Measurements from ENCODE around the gene KLHL26.
A peak's percentile ranks its signal among the peaks of the same experiment; 100 is the strongest.

Gene KLHL26

DNA sequence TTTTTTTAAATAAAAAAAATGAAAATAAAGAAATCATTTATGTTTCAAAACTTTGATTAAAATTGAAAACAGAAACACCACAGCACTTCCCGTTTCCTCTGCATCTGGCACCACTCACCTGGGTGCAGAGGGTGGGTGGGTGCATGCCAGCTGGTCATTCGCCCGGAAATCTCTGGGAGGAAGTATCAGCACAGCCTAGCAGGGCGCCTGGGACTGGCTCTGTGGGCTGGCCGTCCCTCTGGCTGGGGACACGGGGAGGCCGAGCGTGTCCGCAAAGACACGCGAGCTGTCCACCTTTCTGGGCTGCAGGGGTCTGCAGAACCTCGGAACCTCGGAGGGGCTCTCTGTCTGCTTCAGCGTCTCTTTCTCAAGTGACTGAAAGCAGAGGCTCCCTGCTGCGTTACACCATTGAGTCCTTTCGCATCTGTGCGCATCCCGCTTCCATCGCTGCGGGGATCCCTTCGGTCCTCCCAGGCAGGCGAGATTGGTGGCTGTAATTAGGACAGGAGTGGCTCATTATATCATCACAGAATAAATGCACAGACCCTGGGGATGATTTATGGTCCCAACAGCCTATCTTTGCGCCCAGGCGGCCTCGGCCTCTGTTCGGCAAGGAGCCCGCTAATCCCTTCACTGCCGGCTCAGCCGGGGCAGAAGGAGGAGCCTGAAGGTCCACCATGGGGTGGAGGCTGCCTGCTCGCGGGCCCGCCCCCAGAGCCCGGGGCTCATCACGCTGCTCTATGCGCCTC, 63.8 kb downstream of the KLHL26 start (continued):
- TF ChIP-seq, protein P1, sequence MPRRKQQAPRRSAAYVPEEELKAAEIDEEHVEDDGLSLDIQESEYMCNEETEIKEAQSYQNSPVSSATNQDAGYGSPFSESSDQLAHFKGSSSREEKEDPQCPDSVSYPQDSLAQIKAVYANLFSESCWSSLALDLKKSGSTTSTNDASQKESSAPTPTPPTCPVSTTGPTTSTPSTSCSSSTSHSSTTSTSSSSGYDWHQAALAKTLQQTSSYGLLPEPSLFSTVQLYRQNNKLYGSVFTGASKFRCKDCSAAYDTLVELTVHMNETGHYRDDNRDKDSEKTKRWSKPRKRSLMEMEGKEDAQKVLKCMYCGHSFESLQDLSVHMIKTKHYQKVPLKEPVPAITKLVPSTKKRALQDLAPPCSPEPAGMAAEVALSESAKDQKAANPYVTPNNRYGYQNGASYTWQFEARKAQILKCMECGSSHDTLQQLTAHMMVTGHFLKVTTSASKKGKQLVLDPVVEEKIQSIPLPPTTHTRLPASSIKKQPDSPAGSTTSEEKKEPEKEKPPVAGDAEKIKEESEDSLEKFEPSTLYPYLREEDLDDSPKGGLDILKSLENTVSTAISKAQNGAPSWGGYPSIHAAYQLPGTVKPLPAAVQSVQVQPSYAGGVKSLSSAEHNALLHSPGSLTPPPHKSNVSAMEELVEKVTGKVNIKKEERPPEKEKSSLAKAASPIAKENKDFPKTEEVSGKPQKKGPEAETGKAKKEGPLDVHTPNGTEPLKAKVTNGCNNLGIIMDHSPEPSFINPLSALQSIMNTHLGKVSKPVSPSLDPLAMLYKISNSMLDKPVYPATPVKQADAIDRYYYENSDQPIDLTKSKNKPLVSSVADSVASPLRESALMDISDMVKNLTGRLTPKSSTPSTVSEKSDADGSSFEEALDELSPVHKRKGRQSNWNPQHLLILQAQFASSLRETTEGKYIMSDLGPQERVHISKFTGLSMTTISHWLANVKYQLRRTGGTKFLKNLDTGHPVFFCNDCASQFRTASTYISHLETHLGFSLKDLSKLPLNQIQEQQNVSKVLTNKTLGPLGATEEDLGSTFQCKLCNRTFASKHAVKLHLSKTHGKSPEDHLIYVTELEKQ (tag by site-specific recombination; IDR thresholded peaks at IDR 0.05; ENCODE audit: borderline replicate concordance), result peak; percentile 78
- TF ChIP-seq ZNF2 (tag by site-specific recombination; IDR thresholded peaks at IDR 0.05), result peak; percentile 57; the same call in 1 of the 2 replicates
- TF ChIP-seq, protein P2, sequence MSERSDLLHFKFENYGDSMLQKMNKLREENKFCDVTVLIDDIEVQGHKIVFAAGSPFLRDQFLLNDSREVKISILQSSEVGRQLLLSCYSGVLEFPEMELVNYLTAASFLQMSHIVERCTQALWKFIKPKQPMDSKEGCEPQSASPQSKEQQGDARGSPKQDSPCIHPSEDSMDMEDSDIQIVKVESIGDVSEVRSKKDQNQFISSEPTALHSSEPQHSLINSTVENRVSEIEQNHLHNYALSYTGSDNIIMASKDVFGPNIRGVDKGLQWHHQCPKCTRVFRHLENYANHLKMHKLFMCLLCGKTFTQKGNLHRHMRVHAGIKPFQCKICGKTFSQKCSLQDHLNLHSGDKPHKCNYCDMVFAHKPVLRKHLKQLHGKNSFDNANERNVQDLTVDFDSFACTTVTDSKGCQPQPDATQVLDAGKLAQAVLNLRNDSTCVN (tag by site-specific recombination; optimal IDR thresholded peaks at IDR 0.05), result peak; percentile 24
- TF ChIP-seq SP7 (tag by site-specific recombination; IDR thresholded peaks at IDR 0.05), result peak; percentile 98
- peak; percentile 96 for TF ChIP-seq GLIS1 (tag by site-specific recombination; IDR thresholded peaks at IDR 0.05)
- TF ChIP-seq ZIC2 (tag by site-specific recombination; IDR thresholded peaks at IDR 0.05), result peak; percentile 98
- TF ChIP-seq HOXD13 (CRISPR knock-in tag; IDR thresholded peaks at IDR 0.05; ENCODE audit: borderline replicate concordance), result no peak
- TF ChIP-seq IKZF3 (tag by site-specific recombination; IDR thresholded peaks at IDR 0.05), result peak; percentile 99
- peak; percentile 60 for TF ChIP-seq KLF8 (tag by site-specific recombination; IDR thresholded peaks at IDR 0.05)
- peak; percentile 48 for TF ChIP-seq ZNF600 (tag by site-specific recombination; IDR thresholded peaks at IDR 0.05)
- TF ChIP-seq, protein P3, sequence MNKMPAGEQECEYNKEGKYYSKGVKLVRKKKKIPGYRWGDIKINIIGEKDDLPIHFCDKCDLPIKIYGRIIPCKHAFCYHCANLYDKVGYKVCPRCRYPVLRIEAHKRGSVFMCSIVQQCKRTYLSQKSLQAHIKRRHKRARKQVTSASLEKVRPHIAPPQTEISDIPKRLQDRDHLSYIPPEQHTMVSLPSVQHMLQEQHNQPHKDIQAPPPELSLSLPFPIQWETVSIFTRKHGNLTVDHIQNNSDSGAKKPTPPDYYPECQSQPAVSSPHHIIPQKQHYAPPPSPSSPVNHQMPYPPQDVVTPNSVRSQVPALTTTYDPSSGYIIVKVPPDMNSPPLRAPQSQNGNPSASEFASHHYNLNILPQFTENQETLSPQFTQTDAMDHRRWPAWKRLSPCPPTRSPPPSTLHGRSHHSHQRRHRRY (tag by site-specific recombination; IDR thresholded peaks at IDR 0.05), result peak; percentile 83; the same call in 1 of the 2 replicates
- peak; percentile 98 for TF ChIP-seq ZNF24 (tag by site-specific recombination; IDR thresholded peaks at IDR 0.05)
- TF ChIP-seq, protein P4, sequence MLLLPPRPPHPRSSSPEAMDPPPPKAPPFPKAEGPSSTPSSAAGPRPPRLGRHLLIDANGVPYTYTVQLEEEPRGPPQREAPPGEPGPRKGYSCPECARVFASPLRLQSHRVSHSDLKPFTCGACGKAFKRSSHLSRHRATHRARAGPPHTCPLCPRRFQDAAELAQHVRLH (tag by site-specific recombination; IDR thresholded peaks at IDR 0.05), result 0 out of 2 replicates have a peak, but pooled peaks have one; percentile 25
- TF ChIP-seq, protein P5, sequence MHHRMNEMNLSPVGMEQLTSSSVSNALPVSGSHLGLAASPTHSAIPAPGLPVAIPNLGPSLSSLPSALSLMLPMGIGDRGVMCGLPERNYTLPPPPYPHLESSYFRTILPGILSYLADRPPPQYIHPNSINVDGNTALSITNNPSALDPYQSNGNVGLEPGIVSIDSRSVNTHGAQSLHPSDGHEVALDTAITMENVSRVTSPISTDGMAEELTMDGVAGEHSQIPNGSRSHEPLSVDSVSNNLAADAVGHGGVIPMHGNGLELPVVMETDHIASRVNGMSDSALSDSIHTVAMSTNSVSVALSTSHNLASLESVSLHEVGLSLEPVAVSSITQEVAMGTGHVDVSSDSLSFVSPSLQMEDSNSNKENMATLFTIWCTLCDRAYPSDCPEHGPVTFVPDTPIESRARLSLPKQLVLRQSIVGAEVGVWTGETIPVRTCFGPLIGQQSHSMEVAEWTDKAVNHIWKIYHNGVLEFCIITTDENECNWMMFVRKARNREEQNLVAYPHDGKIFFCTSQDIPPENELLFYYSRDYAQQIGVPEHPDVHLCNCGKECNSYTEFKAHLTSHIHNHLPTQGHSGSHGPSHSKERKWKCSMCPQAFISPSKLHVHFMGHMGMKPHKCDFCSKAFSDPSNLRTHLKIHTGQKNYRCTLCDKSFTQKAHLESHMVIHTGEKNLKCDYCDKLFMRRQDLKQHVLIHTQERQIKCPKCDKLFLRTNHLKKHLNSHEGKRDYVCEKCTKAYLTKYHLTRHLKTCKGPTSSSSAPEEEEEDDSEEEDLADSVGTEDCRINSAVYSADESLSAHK (tag by site-specific recombination; IDR thresholded peaks at IDR 0.05), result peak; percentile 60; the same call in 1 of the 2 replicates
- TF ChIP-seq, protein P6, sequence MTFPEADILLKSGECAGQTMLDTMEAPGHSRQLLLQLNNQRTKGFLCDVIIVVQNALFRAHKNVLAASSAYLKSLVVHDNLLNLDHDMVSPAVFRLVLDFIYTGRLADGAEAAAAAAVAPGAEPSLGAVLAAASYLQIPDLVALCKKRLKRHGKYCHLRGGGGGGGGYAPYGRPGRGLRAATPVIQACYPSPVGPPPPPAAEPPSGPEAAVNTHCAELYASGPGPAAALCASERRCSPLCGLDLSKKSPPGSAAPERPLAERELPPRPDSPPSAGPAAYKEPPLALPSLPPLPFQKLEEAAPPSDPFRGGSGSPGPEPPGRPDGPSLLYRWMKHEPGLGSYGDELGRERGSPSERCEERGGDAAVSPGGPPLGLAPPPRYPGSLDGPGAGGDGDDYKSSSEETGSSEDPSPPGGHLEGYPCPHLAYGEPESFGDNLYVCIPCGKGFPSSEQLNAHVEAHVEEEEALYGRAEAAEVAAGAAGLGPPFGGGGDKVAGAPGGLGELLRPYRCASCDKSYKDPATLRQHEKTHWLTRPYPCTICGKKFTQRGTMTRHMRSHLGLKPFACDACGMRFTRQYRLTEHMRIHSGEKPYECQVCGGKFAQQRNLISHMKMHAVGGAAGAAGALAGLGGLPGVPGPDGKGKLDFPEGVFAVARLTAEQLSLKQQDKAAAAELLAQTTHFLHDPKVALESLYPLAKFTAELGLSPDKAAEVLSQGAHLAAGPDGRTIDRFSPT (tag by site-specific recombination; IDR thresholded peaks at IDR 0.05), result 0 out of 2 replicates have a peak, but pooled peaks have one; percentile 15
- TF ChIP-seq, protein P7, sequence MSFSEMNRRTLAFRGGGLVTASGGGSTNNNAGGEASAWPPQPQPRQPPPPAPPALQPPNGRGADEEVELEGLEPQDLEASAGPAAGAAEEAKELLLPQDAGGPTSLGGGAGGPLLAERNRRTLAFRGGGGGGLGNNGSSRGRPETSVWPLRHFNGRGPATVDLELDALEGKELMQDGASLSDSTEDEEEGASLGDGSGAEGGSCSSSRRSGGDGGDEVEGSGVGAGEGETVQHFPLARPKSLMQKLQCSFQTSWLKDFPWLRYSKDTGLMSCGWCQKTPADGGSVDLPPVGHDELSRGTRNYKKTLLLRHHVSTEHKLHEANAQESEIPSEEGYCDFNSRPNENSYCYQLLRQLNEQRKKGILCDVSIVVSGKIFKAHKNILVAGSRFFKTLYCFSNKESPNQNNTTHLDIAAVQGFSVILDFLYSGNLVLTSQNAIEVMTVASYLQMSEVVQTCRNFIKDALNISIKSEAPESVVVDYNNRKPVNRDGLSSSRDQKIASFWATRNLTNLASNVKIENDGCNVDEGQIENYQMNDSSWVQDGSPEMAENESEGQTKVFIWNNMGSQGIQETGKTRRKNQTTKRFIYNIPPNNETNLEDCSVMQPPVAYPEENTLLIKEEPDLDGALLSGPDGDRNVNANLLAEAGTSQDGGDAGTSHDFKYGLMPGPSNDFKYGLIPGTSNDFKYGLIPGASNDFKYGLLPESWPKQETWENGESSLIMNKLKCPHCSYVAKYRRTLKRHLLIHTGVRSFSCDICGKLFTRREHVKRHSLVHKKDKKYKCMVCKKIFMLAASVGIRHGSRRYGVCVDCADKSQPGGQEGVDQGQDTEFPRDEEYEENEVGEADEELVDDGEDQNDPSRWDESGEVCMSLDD (tag by site-specific recombination; IDR thresholded peaks at IDR 0.05), result no peak
- TF ChIP-seq ZNF174 (tag by site-specific recombination; IDR thresholded peaks at IDR 0.05), result no peak
- TF ChIP-seq ZNF140 (tag by site-specific recombination; IDR thresholded peaks at IDR 0.05), result no peak
- peak; percentile 95 for TF ChIP-seq ZNF561 (tag by site-specific recombination; IDR thresholded peaks at IDR 0.05; ENCODE audit: borderline replicate concordance)
- TF ChIP-seq ZSCAN16 (tag by site-specific recombination; IDR thresholded peaks at IDR 0.05), result no peak
- TF ChIP-seq KLF1 (tag by site-specific recombination; IDR thresholded peaks at IDR 0.05), result peak; percentile 54; the same call in 1 of the 2 replicates
- TF ChIP-seq, protein P8, sequence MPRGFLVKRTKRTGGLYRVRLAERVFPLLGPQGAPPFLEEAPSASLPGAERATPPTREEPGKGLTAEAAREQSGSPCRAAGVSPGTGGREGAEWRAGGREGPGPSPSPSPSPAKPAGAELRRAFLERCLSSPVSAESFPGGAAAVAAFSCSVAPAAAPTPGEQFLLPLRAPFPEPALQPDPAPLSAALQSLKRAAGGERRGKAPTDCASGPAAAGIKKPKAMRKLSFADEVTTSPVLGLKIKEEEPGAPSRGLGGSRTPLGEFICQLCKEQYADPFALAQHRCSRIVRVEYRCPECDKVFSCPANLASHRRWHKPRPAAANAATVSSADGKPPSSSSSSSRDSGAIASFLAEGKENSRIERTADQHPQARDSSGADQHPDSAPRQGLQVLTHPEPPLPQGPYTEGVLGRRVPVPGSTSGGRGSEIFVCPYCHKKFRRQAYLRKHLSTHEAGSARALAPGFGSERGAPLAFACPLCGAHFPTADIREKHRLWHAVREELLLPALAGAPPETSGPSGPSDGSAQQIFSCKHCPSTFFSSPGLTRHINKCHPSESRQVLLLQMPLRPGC (tag by site-specific recombination; IDR thresholded peaks at IDR 0.05), result peak; percentile 86

Data from HEK293 (cell line).